Left lung (tissue), 10 donors: Measurements from ENCODE around the gene KDM1B. TPM values are rescaled to one million over a fixed set of nuclear protein-coding genes. Genes with fewer than 3 reads are reported as not detected.
A peak's percentile ranks its signal among the peaks of the same experiment; 100 is the strongest.
"Not testable (repeated sequence)": the region's sequence is repeated elsewhere in the genome, so short reads cannot be mapped to it uniquely, and the experiment has no call there.

ENCODE experiments used
- ATAC-seq: fragments of 200-7000 bp; cut with Tn5 transposase; one replicate; pipeline ENCODE4 v1.9.1; 2020; ENCODE audit warnings: moderate library complexity
- DNase-seq, 4 donors: peaks; one replicate each; pipeline ENCODE4 v3.0.0-alpha.2; 2013 to 2020
- H3K27ac ChIP-seq, 2 donors: fragments of 200-600 bp; sonication (generic) in 1 of 2; one replicate each; pipeline versions ENCODE4 v1.5.0 to v1.8.0; 2020 to 2021
- H3K27me3 ChIP-seq, 2 donors: fragments of 200-600 bp; sonication (generic) in 1 of 2; one replicate each; pipeline versions ENCODE4 v1.5.0 to v1.8.0; 2020 to 2021
- H3K36me3 ChIP-seq, 2 donors: fragments of 200-600 bp; sonication (generic) in 1 of 2; one replicate each; pipeline versions ENCODE4 v1.5.0 to v1.8.0; 2020 to 2021
- H3K4me1 ChIP-seq, 2 donors: fragments of 200-600 bp; one replicate each; pipeline ENCODE4 v1.8.0; 2021
- H3K4me3 ChIP-seq, 2 donors: fragments of 200-600 bp; sonication (generic) in 1 of 2; one replicate each; pipeline versions ENCODE4 v1.5.0 to v1.8.0; 2020 to 2021; ENCODE audit warnings: mild to moderate bottlenecking in 1 of 2
- H3K9me3 ChIP-seq, 2 donors: fragments of 200-600 bp; sonication (generic) in 1 of 2; one replicate each; pipeline versions ENCODE4 v1.5.0 to v1.8.0; 2020 to 2021
- CTCF ChIP-seq, 2 donors: fragments of 200-600 bp; sonication (generic) in 1 of 2; IDR thresholded peaks; one replicate each; pipeline versions ENCODE4 v1.5.0 to v1.8.0; 2021; ENCODE audit warnings: antibody characterized with exemption in 2 of 2
- intact Hi-C, 2 donors: fragments of 100-400 bp; cut with DNase I; formaldehyde crosslinking; loops; one replicate each; pipeline versions ENCODE4 v1.11.2 to v1.14.2; 2022
- polyA plus RNA-seq, 6 donors: library from polyadenylated mRNA; unstranded; fragments of 120-200 nt; gene quantifications; one replicate each; pipeline ENCODE4 v1.2.1, GENCODE V29; 2013; ENCODE audit not compliant: insufficient read length in 6 of 6
- total RNA-seq, 2 donors: library from RNA; stranded (reverse); fragmentation: NEBNext Ultra II Directional; extraction: Animal tissue kit (Norgen Biotek cat#: 25700); gene quantifications; one replicate each; pipeline ENCODE4 v1.2.1, GENCODE V29; 2021
- donor health status: DM: no; HTN: yes; CAD: no.
- donor health status: DM: no; HTN: no; CAD: no.

The KDM1B gene
- total and polyA plus RNA-seq, 8 donors = 20.3 to 25.1 (median 22.5) TPM

- H3K4me1 ChIP-seq = peaks cover 0 to under 1% of the 10 kb centered on the region in 2 donors
- H3K4me3 ChIP-seq = no peak overlapping the region
- intact Hi-C loops = no loop called here
- no peaks in the 10 kb centered on the region for H3K9me3 ChIP-seq
- TF ChIP-seq CTCF (IDR thresholded peaks at IDR 0.05) = no peak
- ATAC-seq (no peak), DNase-seq (no peak)
- H3K27me3 ChIP-seq = no peaks in the 10 kb centered on the region
- H3K36me3 ChIP-seq = peaks cover 0 to 92% of the 10 kb centered on the region in 2 donors
- no peak overlapping the region for H3K27ac ChIP-seq
Measured at GRCh38 chr6:18221288-18221615, 66.0 kb downstream of the KDM1B start.

- H3K27me3 ChIP-seq, H3K4me3 ChIP-seq, intact Hi-C loops, H3K4me1 ChIP-seq, DNase-seq, H3K9me3 ChIP-seq, ATAC-seq, H3K27ac ChIP-seq: not testable (repeated sequence)
- H3K36me3 ChIP-seq = peaks cover 0 to 83% of the 10 kb centered on the region in 2 donors
Measured at GRCh38 chr6:18226451-18227105, 71.4 kb downstream of the KDM1B start.

- intact Hi-C loops, H3K4me1 ChIP-seq, H3K27me3 ChIP-seq, DNase-seq, H3K27ac ChIP-seq, ATAC-seq, H3K4me3 ChIP-seq: not testable (repeated sequence)
- Histone ChIP-seq H3K36me3 (peaks cover 0 to 83% of the 10 kb centered on the region in 2 donors), H3K9me3 (peaks cover 0 to 14% of the 10 kb centered on the region in 2 donors)
Measured at GRCh38 chr6:18227166-18227565, 71.9 kb downstream of the KDM1B start.

- Histone ChIP-seq H3K36me3 (peaks cover 0 to 73% of the 10 kb centered on the region in 2 donors), H3K9me3 (peaks cover 0 to 17% of the 10 kb centered on the region in 2 donors)
- H3K27me3 ChIP-seq, ATAC-seq, intact Hi-C loops, H3K27ac ChIP-seq, H3K4me1 ChIP-seq, H3K4me3 ChIP-seq: not testable (repeated sequence)
- peak in 1 of 4 donors; percentile 46 for DNase-seq
Measured at GRCh38 chr6:18228590-18228989, 73.4 kb downstream of the KDM1B start.

- DNase-seq, H3K4me3 ChIP-seq, H3K27ac ChIP-seq, ATAC-seq, H3K4me1 ChIP-seq, H3K27me3 ChIP-seq, intact Hi-C loops: not testable (repeated sequence)
- Histone ChIP-seq H3K36me3 (peaks cover 0 to 74% of the 10 kb centered on the region in 2 donors), H3K9me3 (peaks cover 0 to 19% of the 10 kb centered on the region in 2 donors)
Measured at GRCh38 chr6:18231856-18232255, 76.6 kb downstream of the KDM1B start.

GRCh38 chr6:18233770-18234169 lies 78.5 kb downstream of the KDM1B start:
- ATAC-seq, intact Hi-C loops, DNase-seq, H3K27me3 ChIP-seq, H3K4me1 ChIP-seq, H3K27ac ChIP-seq, H3K4me3 ChIP-seq: not testable (repeated sequence)
- peaks cover 0 to 12% of the 10 kb centered on the region in 2 donors for H3K9me3 ChIP-seq
- H3K36me3 ChIP-seq = peaks cover 0 to 74% of the 10 kb centered on the region in 2 donors

GRCh38 chr6:18234564-18234963 lies 79.3 kb downstream of the KDM1B start:
- Histone ChIP-seq H3K36me3 (peaks cover 0 to 74% of the 10 kb centered on the region in 2 donors), H3K27me3 (no peaks in the 10 kb centered on the region), H3K27ac (no peak overlapping the region), H3K4me3 (no peak overlapping the region), H3K9me3 (peaks cover 0 to 10% of the 10 kb centered on the region in 2 donors), H3K4me1 (no peaks in the 10 kb centered on the region)
- DNase-seq = no peak
- no peak for TF ChIP-seq CTCF (IDR thresholded peaks at IDR 0.05)
- no peak for ATAC-seq
- intact Hi-C loops = no loop called here

- Histone ChIP-seq H3K9me3 (peaks cover 0 to 10% of the 10 kb centered on the region in 2 donors), H3K4me1 (no peaks in the 10 kb centered on the region), H3K27ac (no peak overlapping the region), H3K4me3 (no peak overlapping the region), H3K36me3 (peaks cover 0 to 70% of the 10 kb centered on the region in 2 donors), H3K27me3 (no peaks in the 10 kb centered on the region)
- intact Hi-C loops = no loop called here
- no peak for TF ChIP-seq CTCF (IDR thresholded peaks at IDR 0.05)
- DNase-seq = no peak
- ATAC-seq = no peak
Measured at GRCh38 chr6:18235524-18235923, 80.3 kb downstream of the KDM1B start.
